HG02938 (cell line): ENCODE data around the gene GDPD2.
"Not testable (repeated sequence)": the region's sequence is repeated elsewhere in the genome, so short reads cannot be mapped to it uniquely, and the experiment has no call there.

Experiments used
- ATAC-seq: cut with Tn5 transposase; IDR thresholded peaks from one replicate; pipeline ENCODE4 v1.9.1; 2021; ENCODE audit warnings: mild to moderate bottlenecking, moderate library complexity; ENCODE audit not compliant: unreplicated experiment

GDPD2 gene

GRCh38 chrX:70422851-70423341, at the start of gene GDPD2:
Gene GDPD2 (plus strand): TSS chrX:70423314. CDS start chrX:70424985, 1,671 bp downstream.
- ATAC-seq, result no peak

GRCh38 chrX:70386235-70386634, 36.9 kb upstream of the GDPD2 start:
- no peak for ATAC-seq

- ATAC-seq, result no peak
Observed at GRCh38 chrX:70398899-70399298, 24.2 kb upstream of the GDPD2 start.

GRCh38 chrX:70400181-70400580, 22.9 kb upstream of the GDPD2 start:
- ATAC-seq, result not testable (repeated sequence)

- no peak for ATAC-seq
Observed at GRCh38 chrX:70402721-70403120, 20.4 kb upstream of the GDPD2 start.

GRCh38 chrX:70405003-70405402, 18.1 kb upstream of the GDPD2 start:
- ATAC-seq, result no peak

GRCh38 chrX:70410921-70411320, 12.2 kb upstream of the GDPD2 start:
- no peak for ATAC-seq

- no peak for ATAC-seq
Observed at GRCh38 chrX:70411475-70411874, 11.6 kb upstream of the GDPD2 start.

GRCh38 chrX:70421618-70422017, 1.5 kb upstream of the GDPD2 start:
- ATAC-seq, result no peak

- no peak for ATAC-seq
Observed at GRCh38 chrX:70423936-70424675, 992 bp downstream of the GDPD2 start.

- ATAC-seq, result no peak
Observed at GRCh38 chrX:70424801-70425200, 1.7 kb downstream of the GDPD2 start.

- ATAC-seq, result no peak
Observed at GRCh38 chrX:70426286-70427278, 3.5 kb downstream of the GDPD2 start.

- ATAC-seq, result no peak
Observed at GRCh38 chrX:70427365-70427764, 4.3 kb downstream of the GDPD2 start.

- no peak for ATAC-seq
Observed at GRCh38 chrX:70429759-70430158, 6.6 kb downstream of the GDPD2 start.

- ATAC-seq, result peak; percentile 7
Observed at GRCh38 chrX:70432936-70433847, 10.1 kb downstream of the GDPD2 start.

- ATAC-seq, result peak; percentile 61
Observed at GRCh38 chrX:70433848-70434351, 10.8 kb downstream of the GDPD2 start.

GRCh38 chrX:70434352-70434866, 11.3 kb downstream of the GDPD2 start:
- peak; percentile 47 for ATAC-seq

- no peak for ATAC-seq
Observed at GRCh38 chrX:70434914-70435586, 11.9 kb downstream of the GDPD2 start.

- no peak for ATAC-seq
Observed at GRCh38 chrX:70436343-70436742, 13.2 kb downstream of the GDPD2 start.

- ATAC-seq, result no peak
Observed at GRCh38 chrX:70437011-70437410, 13.9 kb downstream of the GDPD2 start.
